ENCODE data around the gene TTC21B. TPM values are rescaled to one million over a fixed set of nuclear protein-coding genes. Genes with fewer than 3 reads are reported as not detected.

The TTC21B gene
- total RNA-seq, 1 experiment from 2014 or later = 9.8 TPM

GRCh38 chr2:165840333-165840958 is 113.1 kb downstream of the TTC21B start:
- no peak overlapping the region for H3K4me3 ChIP-seq
- BruUV-seq (replicated peaks) = no TSS peak
- no peaks in the 10 kb centered on the region for H3F3A ChIP-seq (ENCODE audit: insufficient read depth, low read depth)
- no peak for DNase-seq
- ChIA-PET CTCF (no interaction called here), POLR2A (ENCODE audit: unreplicated experiment) (no interaction called here)
- H3K27me3 ChIP-seq (ENCODE audit: insufficient read depth, low read depth) = no peaks in the 10 kb centered on the region
- no peak overlapping the region for H3K4me2 ChIP-seq
- H3K36me3 ChIP-seq (ENCODE audit: low read depth) = no peaks in the 10 kb centered on the region
- no peaks in the 10 kb centered on the region for H3K4me1 ChIP-seq (replicated peaks; ENCODE audit: insufficient read depth)
- TF ChIP-seq EZH2 (IDR thresholded peaks at IDR 0.05; ENCODE audit: low read depth) (no peak), CTCF (conservative IDR thresholded peaks at IDR 0.05) (no peak)
- H3K9me3 ChIP-seq (ENCODE audit: insufficient read depth, low read depth) = no peaks in the 10 kb centered on the region
- H2AFZ ChIP-seq = no peak overlapping the region
- H3K27ac ChIP-seq = no peak overlapping the region
- no peaks in the 10 kb centered on the region for H4K20me1 ChIP-seq (ENCODE audit: insufficient read depth)
- no peaks in the 10 kb centered on the region for H3K9me2 ChIP-seq (ENCODE audit: insufficient read depth)
- intact Hi-C loops (cut with micrococcal nuclease; ENCODE audit: unreplicated experiment) = no loop called here
- no peaks in the 10 kb centered on the region for H3K79me2 ChIP-seq (ENCODE audit: low read depth)

GRCh38 chr2:165839610-165840009 is 114.0 kb downstream of the TTC21B start:
- Histone ChIP-seq H3K27ac (no peak overlapping the region), H3K27me3 (ENCODE audit: insufficient read depth, low read depth) (no peaks in the 10 kb centered on the region), H3K36me3 (ENCODE audit: low read depth) (no peaks in the 10 kb centered on the region), H4K20me1 (ENCODE audit: insufficient read depth) (no peaks in the 10 kb centered on the region), H3K9me2 (ENCODE audit: insufficient read depth) (no peaks in the 10 kb centered on the region), H3K4me1 (replicated peaks; ENCODE audit: insufficient read depth) (no peaks in the 10 kb centered on the region), H3K79me2 (ENCODE audit: low read depth) (no peaks in the 10 kb centered on the region), H3K9me3 (ENCODE audit: insufficient read depth, low read depth) (no peaks in the 10 kb centered on the region), H3F3A (ENCODE audit: insufficient read depth, low read depth) (no peaks in the 10 kb centered on the region), H3K4me3 (no peak overlapping the region), H3K4me2 (no peak overlapping the region), H2AFZ (no peak overlapping the region)
- no peak for DNase-seq
- no TSS peak for BruUV-seq (replicated peaks)
- POLR2A ChIA-PET (ENCODE audit: unreplicated experiment) = no interaction called here
- CTCF ChIA-PET = no interaction called here
- TF ChIP-seq CTCF (conservative IDR thresholded peaks at IDR 0.05) = no peak
- TF ChIP-seq EZH2 (IDR thresholded peaks at IDR 0.05; ENCODE audit: low read depth) = no peak
- intact Hi-C loops (cut with micrococcal nuclease; ENCODE audit: unreplicated experiment) = no loop called here

DNA sequence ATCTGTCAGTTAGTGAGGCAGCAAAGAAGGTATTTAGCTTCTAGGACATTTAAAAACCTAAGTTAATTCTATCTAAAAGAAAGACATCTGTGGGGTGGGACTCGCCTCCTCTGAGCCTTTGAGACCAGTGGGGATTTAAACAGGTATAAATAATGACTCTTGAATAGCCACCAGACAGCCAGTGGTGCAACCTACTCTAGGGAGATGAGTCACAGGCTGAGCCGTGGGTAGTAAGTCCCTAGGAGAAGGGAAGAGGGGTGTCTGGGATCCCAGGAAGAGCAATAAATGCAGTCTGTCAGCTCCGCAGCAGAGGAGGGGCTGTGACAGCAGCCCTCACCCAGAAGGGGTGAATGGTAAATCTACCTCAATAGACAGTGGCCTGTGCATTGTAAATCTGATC is 116.5 kb downstream of the TTC21B start:
- no peaks in the 10 kb centered on the region for H3K79me2 ChIP-seq (ENCODE audit: low read depth)
- intact Hi-C loops (cut with micrococcal nuclease; ENCODE audit: unreplicated experiment) = no loop called here
- no peaks in the 10 kb centered on the region for H3K27me3 ChIP-seq (ENCODE audit: insufficient read depth, low read depth)
- no peak overlapping the region for H3K4me2 ChIP-seq
- H3K4me1 ChIP-seq (replicated peaks; ENCODE audit: insufficient read depth) = peaks cover 15% of the 10 kb centered on the region
- ChIA-PET POLR2A (ENCODE audit: unreplicated experiment) (no interaction called here), CTCF (no interaction called here)
- H3K27ac ChIP-seq = no peak overlapping the region
- H3F3A ChIP-seq (ENCODE audit: insufficient read depth, low read depth) = no peaks in the 10 kb centered on the region
- H3K36me3 ChIP-seq (ENCODE audit: low read depth) = no peaks in the 10 kb centered on the region
- H4K20me1 ChIP-seq (ENCODE audit: insufficient read depth) = no peaks in the 10 kb centered on the region
- BruUV-seq (replicated peaks) = no TSS peak
- H3K9me3 ChIP-seq (ENCODE audit: insufficient read depth, low read depth) = no peaks in the 10 kb centered on the region
- TF ChIP-seq CTCF (conservative IDR thresholded peaks at IDR 0.05) = no peak
- no peak for TF ChIP-seq EZH2 (IDR thresholded peaks at IDR 0.05; ENCODE audit: low read depth)
- no peak for DNase-seq
- H3K4me3 ChIP-seq = no peak overlapping the region
- no peaks in the 10 kb centered on the region for H3K9me2 ChIP-seq (ENCODE audit: insufficient read depth)
- H2AFZ ChIP-seq = no peak overlapping the region

All from PC-9 (cell line).